ENCODE data around the gene PDE6A.

GRCh38 chr5:149883550-149883949, 61.0 kb downstream of the PDE6A start:
- no peak for TF ChIP-seq CTCF (IDR thresholded peaks at IDR 0.05; ENCODE audit: insufficient read depth, low read depth, low read length)
- no peak for TF ChIP-seq EZH2 (IDR thresholded peaks at IDR 0.05; ENCODE audit: insufficient read depth, low read length)
